HG03039 (cell line): ENCODE measurements around the gene MACROH2A1.

Experiments
- ATAC-seq: cut with Tn5 transposase; IDR thresholded peaks from one replicate; pipeline ENCODE4 v1.9.1; 2021; ENCODE audit warnings: mild to moderate bottlenecking, moderate library complexity; ENCODE audit not compliant: unreplicated experiment

Gene MACROH2A1

DNA sequence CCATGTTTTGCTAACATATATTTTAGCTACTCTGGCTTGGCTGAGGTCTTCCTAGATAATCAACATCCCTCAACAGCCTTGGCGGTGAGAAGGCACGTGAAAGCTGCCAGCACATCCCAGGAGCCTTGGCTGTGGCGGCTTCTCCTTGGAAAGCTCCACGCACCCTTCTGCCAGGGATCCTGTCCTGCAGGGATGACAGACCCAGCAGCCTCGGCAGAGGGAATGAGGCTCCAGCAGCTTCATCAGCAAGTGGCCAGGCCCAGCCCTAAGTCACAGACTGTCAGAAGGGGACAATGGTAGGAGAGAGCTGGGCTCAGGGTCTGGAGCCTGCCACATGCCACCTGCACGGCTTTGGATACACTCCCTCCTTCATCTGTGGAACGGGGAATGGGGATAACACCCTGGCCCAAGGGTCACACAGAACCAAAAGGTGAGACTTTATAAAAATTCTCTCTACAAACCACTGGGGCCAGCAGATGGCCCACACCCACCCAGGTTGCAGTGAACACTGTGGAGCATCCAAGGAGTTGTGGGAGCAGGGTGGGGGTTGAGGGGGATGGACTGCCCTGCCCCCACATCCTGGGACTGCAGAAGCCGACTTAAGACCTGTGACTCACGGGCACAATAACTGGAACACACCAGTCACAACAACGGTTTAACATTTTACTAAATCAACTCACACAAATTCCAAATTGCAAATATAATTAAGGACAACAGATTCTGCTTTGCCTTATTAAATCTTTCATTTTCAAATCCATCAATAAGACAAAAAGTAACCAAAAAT is 65.1 kb downstream of the MACROH2A1 start:
- ATAC-seq = no peak

DNA sequence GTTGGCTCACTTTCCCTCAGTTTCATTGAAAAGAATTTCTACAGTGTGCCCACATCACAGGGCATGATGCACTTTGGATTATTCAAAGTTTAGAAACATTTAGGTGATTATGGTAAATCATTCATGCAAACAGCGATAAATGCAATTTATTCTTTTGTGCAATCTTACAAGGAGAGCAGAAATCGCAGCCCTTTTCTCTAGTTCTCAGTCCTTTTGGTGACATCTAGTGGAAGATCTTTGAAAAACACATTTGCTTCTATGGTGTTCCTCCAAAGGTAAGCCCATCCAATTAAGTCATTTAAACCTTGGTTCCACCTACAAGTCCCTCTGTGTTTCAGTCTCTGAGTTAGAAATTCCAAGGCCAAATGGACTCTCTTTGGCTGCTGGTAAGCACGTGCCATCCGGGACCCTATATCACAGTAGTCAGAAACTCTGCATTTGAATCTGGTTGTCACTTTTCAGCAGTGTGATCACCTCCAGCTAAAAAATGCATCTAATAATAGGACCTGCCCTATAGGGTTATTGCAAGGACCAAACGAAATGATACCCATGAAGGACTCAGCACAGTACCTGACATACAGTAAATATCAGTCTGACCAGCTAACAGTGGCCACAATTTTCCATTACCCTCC is 66.4 kb downstream of the MACROH2A1 start:
- no peak for ATAC-seq

DNA sequence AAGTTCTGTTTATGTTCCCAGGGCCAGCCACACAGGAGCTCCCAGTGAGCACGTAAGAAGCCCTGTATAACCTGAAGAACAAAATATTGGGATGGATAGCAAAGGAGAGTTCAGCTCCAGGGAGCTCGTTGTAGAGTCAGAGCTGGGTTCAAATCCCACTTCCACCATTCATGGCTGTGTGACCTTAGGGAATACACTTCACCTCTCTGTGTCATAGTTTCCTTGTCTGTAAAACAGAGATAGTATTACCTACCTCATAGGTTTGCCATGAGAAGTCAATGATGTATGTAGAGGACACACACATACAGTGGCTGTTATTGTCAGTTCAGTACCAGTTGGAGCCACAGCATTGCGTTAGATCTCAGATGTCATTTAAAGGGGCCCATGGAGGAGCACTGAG is 67.4 kb downstream of the MACROH2A1 start:
- no peak for ATAC-seq

DNA sequence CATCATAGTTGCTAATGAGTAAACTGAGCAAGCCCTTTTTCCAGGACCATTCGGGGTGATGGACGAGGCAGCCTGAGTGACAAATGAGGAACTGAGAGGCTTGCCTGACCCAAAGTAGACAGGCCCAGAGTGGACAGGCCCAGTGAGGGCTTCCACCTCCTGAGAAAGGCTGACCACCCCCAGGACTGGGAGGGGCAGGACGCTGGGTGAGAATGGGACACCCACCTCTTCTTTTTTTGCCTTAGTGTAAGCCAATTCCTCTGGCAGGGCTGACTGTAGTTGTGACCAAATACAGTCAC is 68.3 kb downstream of the MACROH2A1 start:
- ATAC-seq = no peak

DNA sequence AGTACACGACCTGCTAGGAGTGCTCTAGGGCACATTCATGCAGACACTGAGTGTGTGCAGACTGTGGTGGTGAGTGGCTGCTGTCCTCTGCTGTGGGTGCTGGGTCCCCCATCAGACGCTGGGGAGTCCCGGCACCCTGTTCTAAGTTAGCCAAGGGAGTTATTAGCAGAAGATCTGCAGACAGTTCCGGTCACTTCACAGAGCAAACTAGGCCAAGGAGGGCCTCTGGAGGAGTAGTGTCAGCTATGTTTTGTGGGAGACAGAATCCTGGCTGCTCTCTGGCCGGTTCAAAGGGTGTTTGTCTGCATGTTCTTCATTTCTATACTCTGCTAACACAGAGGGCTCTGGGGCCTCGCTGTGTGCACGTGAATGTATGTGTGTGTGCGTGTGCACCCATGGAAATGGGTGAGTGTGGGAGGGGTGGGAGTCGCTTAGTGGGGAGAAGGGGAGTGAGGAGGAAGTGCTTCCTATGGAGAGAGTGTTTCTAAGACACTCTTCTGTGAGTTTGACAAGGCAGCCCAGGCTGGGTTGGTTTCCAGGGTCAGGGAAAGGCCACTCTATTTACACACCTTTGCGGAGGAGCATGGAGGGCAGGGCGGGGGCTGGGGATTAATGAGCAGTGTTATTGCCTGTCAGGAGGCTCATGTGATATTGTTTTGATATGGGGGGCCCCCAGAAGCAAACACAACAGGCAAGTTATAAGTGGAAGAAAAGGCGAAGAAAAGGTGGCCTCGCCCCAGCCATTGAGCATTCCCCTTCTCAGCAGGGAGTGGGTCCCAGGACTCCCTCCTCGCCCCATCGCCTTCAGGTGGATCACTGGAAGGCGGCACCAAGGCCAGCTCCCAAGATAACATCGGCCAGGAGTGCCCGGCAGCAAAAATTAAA is 68.9 kb downstream of the MACROH2A1 start:
- no peak for ATAC-seq

DNA sequence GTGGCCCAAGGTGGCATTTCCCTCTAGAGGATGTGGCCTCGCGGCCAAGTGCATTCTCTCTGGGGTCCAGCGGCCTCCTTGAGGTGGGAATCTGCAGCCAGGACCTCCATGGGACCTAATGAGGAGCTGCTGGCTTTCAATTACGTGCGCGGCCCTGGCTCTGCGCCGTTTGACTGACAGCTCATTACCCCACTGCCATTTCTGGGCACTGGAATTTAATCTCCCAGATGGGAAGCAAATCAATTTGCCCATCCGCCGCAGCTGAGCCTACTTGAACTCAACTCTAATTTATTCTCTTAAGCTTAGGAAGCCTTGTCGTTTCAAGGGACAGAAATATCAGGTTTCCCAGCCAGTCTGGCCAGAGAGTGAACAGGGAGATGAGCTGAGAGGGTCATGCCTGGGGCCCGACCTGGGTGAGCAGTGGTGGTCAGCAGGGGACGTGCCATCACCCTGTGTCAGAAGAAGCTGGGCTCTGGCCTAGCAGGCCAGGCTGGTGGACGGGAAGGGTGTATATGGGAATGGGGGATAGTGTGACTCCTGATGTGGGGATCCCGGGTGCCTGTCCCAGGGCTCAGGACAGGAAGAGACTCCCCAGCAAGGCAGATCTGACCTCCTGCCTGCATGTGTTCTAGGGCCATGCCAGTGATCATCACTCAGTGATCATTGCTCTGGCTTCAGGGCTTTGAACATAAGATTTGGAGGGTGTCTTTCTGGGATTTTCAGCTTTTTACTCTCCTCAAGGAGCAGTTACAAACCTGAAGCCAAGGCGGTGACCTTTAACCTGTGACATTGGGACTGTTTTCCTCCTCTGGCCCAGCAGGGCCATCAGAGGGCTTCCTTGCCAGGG is 69.7 kb downstream of the MACROH2A1 start:
- ATAC-seq = no peak

DNA sequence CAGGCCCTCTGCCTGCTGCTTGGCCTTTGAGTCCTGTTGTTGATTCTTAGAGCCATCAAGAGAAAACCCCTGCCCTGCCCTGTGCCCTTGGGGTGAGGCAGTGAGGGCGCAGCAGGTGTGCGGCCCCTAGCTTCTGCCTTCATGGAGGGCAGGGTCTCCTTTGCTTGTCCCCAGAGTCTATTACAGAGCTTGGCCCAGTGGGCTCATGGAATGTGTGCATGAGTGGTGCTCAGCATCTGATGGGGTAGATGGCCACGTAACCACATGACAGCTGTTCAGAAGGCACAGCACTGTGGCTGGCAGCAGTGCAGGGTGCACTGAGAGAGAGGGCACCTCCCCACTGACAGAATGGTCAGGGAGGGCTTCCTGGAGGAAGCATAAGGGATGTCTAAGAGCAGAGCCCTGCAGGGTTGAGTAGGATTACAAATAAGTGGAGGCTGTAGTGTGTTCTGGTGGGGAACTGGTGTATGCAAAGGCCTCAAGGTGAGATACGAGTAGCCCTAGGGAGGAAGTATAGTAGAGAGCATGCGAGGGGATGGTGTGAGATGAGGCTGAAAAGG is 70.8 kb downstream of the MACROH2A1 start:
- no peak for ATAC-seq

DNA sequence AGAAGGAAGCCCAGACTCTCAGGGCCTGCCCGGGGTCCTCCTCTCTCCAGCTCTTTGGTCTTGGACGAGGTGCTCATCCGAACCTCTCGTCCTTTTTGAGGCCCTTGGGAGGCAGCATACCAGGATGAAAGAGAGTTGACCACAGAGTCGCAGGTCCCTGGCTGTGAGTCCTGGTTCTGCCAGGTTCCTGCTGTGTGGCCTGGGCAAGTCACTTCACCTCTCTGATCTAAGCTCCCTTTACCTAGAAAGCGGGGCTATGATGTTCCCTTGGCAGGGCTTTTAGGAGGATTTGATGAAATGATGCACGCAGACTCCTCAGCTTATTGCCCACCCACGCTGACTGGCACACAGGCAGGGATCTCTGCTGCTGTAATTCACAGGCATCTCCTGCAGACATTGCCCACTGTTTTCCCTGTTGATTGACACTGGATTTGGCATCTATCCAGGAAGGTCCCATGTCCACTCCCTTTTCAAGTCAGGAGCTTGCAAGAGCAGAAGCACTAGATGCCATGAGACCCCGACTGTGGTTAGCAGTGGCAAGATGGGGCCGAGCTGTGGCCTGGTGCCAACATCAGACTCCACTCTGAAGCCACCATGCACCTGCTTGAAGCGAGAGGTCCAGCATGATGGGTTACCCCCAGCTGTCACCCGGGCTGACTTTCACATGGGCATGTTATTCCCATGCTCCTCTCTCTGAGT is 71.5 kb downstream of the MACROH2A1 start:
- no peak for ATAC-seq

DNA sequence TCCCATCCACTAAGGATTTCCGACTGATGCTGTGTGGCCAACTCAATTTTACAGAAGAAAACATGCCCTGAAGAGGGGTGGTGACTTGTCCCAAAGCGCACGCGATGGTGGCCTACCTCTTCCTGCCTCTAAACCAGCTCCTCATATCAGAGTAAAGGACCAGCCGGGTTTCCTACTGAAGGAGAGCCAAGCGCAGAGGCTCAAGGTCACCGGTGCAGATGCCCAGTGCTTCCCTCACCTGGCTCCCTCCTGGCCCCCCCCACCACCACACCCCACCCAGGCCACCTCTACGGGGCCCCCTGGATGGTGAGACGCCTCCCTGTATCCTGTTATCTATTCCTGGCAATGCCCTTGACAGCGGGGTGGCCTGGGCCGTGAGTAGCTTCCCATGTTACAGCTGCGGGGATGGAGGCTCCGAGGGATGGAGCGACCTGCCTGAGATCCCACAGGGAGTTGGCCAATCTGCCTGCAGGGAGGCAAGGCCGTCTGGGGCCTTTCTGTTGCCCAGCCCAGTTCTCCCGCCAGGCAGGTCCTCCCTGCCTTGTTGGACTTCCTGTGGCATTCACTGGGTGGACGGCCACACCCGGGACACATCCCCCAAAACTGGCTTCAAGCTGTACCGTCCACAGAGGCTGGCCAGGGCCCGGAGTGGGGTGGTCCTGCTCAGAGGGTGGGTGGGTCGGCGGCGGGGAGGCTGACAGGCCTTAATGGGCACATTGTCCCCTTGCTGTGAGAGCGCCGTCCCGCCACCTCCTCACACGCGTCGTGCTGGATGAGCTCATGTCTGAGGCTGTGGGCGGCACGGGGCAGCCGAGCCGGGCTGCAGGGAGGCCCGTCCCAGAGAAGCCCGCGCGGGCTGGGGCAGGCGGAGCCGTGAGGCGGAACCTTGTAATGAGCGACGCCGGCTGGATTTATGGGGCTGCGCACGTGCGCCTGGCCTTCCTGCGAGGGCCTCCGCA is 72.5 kb downstream of the MACROH2A1 start:
- no peak for ATAC-seq

DNA sequence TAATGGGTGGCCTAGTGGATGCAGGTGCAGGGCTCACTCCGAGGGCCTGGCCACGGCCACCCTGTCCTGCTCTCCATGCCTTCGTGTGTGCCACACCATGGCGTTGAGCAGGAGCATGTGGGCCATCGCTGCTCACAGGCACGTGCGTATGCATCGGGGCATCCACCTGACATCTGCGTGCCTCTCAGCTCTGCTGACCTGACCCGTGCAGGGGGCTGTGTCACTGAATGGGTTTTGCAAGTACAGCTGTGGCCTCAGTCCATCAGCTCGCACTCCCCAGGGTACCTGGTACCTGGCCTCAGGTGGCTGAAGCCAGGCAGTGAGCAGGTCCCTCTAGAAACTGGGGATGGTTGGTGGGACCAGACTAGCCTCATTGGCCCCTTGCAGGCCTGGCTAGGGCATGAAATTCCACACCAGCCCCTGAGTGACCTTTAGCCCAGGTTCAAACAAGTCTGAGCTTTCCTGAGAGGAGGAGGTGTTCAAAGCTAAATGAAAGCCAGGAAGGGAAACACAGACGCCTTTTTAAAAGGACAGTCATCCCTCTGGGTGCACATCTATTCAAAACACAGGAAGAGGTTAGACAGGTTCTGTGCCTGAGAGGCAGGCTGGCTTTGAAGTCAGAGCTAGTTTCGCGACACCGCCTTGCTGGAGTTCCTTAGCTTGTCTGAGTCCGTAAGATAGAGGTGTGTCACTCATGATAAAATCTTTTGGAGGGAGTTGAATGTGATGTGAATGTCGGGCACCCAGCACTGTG is 74.0 kb downstream of the MACROH2A1 start:
- no peak for ATAC-seq

DNA sequence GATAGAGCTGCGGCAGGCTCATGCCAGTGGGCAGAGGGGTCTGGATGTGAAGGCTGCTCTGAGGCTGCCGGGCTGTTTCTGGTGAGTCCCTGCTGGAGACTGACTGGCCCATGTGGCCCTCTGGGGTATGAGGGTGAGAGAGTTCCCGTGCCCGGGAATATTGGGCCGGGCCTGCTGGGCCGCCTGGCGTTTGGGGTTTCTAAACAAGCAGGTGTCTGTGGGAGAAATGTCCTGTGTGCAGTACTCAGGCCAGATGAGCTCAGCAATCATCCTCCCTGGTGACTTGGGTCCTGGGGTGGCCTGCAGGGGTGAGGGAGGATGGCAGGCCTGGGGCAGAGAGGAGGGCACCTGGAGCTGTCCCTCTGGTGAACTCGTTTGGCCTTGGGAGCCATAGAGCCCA is 74.9 kb downstream of the MACROH2A1 start:
- no peak for ATAC-seq

DNA sequence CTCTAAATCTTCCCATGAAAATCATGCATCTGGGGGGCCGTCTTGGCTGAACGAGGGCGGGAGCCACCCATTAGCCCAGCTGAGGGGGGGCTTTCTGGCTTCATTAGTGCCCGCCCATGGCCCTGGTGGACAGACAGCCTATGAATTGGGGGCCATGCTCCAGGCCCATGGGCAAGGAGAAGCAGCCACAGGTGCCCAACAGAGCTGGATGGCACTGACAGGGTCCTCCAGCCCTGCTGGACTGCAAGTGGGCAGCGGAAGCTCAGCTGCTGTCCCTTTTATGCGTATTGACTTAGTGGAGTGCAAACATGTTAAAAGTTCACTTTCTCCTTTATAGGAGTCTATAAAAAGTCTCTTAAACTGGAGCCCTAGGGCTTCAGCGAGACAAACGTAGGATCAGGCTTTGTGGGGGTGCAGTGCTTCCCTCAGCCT is 75.3 kb downstream of the MACROH2A1 start:
- ATAC-seq = no peak

DNA sequence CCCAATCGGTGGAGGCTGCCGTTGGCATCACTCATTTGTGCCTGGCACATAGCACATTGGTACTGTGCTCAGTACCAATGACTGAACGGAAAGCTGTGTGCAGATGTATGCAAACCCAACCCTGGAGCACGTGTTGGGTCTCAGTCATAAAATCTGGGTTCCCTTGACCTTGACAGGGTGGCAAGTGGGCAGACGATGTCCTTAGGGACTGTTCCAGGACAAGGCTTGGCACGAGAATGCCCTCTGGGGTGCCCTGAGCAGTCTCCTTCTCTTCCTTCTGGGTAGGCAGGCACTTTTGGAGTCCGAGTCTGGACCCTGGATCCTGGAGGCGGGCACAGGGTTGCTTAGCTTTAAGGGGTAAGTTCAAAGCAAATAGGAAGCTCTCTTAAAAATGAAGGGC is 75.8 kb downstream of the MACROH2A1 start:
- no peak for ATAC-seq

DNA sequence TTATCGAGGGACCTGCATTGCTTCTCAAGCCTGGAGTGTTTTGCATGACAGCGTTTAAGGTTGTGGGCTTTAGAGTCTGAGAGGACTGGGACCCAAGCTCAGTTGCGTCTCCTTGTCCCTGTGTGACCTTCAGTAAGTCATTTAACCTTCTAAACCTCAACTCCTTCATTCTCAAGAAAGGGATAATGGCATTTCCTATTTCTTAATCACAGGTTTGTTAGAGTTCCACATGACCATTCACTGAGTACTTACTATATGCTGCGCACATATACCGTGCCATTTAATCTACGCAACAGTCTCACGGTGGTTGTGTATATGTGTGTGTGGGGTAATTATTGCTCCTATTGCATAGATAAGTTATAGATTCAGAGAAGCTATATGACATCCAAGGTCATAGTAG is 76.3 kb downstream of the MACROH2A1 start:
- no peak for ATAC-seq

DNA sequence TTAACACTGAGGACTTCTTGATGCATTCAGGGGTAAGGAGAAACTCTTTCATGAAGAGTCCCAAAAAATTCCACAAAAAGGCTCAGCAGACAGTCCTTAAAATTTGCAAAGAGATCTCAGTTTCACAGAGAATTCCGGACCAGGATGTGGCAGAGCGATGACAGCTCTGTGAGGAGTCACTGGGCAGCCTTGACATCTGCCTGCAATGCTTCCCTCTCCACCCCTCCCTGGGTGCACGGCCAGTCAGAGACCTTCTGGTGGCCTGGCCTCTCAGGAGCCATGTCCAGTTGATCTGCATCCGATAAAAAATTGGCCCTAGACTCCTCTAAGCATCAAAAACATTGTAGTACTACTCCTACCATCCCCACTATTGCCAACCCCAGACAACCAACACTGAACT is 76.8 kb downstream of the MACROH2A1 start:
- no peak for ATAC-seq

DNA sequence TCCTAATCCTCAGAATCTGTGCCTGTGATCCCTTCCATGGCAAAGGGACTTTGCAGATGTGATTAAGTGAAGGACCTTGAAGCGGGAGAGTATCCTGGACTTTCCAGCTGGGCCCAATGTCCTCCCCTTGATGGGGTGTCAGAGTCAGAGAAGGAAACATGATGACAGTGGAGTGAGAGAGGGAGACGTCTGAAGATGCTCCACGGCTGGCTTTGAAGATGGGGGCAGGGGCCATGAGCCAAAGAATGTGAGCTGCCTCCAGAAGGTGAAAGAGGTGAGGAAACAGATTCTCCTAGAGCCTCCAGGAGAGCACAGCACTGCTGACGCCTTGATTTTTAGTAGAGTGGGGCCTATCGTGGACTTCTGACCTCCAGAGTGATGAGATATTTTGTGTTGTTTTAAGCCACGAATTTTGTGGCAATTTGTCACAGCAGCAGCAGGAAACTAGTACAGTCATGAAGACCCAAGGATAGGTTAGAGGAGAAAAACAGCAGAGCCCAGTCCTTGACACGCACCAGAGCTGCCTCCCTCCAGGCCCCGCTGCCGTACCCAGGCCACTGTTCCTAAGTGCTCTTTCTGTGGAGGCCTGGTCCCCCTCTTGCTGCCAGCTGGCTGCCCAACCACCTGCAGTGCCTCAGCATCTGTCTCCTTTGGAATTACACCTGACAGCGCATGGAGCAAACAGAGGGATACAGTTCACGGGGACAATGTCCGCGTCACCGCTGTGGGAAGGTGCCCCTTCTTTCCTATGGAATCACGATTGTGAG is 78.1 kb downstream of the MACROH2A1 start:
- ATAC-seq = no peak

DNA sequence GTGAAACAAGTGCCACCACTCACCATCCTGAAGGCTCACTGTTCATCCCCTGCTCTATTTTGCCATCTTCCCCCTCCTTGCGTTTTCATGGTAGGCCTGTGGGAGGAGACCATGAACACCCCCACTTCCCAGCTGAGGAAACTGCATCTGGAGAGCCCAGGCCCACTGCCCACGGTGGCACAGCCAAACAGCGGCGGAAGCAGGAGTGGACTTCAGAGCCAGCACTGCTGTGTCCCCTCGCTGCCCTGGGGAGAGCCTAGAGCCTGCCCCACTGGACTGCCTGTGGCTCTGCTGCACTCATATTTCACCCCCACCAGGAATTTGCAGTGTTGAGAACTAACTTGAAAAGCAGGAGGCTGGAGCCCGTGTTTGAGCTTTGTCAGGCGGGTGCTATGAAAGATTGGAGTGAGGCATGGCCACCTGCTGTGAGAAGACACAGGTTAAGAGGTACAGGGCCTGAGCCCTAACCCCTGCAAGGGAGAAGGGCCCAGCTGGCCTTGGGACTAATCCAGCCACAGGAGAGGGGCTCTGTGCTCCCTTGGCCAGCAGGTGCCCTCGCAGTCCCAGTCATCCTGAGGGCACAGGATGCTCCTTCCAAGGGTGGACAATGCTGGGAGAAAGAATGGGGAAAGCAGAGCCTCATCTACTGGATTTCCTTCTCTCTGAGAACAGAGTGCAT is 79.0 kb downstream of the MACROH2A1 start:
- ATAC-seq = no peak
